OCI-LY7 (cell line): ENCODE results near the gene PSMC3.

ENCODE experiments used
- CTCF ChIP-seq: fragments of 200-600 bp; sonication (generic); conservative IDR thresholded peaks from 2 replicates; pipeline ENCODE4 v1.5.1; 2014; ENCODE audit warnings: mild to moderate bottlenecking, antibody characterized with exemption, low read length, moderate library complexity, mixed read lengths
- EZH2phosphoT487 ChIP-seq: fragments of 200-600 bp; sonication (generic); IDR thresholded peaks from 2 replicates; pipeline ENCODE4 v1.6.1; 2018; ENCODE audit warnings: low read depth, borderline replicate concordance, mild to moderate bottlenecking, mixed run types, antibody characterized with exemption, low read length, moderate library complexity, mixed read lengths

GRCh38 chr11:47453365-47453764 lies 27.1 kb upstream of the PSMC3 start:
- TF ChIP-seq CTCF = no peak
- no peak for TF ChIP-seq EZH2phosphoT487
